Mucosa of descending colon (tissue), 3 donors: ENCODE measurements around the gene SLC37A1. TPM values are rescaled to one million over a fixed set of nuclear protein-coding genes. Genes with fewer than 3 reads are reported as not detected.
A peak's percentile ranks its signal among the peaks of the same experiment; 100 is the strongest.

Experiments used
- ATAC-seq: fragments of 200-7000 bp; cut with Tn5 transposase; one replicate; pipeline ENCODE4 v1.9.1; 2020; ENCODE audit warnings: mild to moderate bottlenecking, moderate library complexity
- DNase-seq, 3 donors: peaks; one replicate each; pipeline ENCODE4 v3.0.0-alpha.2; 2020
- H3K36me3 ChIP-seq: fragments of 200-600 bp; one replicate; pipeline ENCODE4 v1.8.0; 2021; ENCODE audit warnings: low read depth, mild to moderate bottlenecking
- H3K4me1 ChIP-seq: fragments of 200-600 bp; one replicate; pipeline ENCODE4 v1.8.0; 2021; ENCODE audit warnings: low read depth, mild to moderate bottlenecking
- H3K4me3 ChIP-seq: fragments of 200-600 bp; one replicate; pipeline ENCODE4 v1.8.0; 2021; ENCODE audit warnings: mild to moderate bottlenecking
- H3K9me3 ChIP-seq: fragments of 200-600 bp; one replicate; pipeline ENCODE4 v1.8.0; 2021; ENCODE audit warnings: mild to moderate bottlenecking
- intact Hi-C, 2 donors: fragments of 100-400 bp; cut with DNase I in 1 of 2; cut with micrococcal nuclease in 1 of 2; formaldehyde crosslinking; loops; one replicate each; pipeline versions ENCODE4 v1.11.0 to v1.11.1; 2022; cut with DNase I, micrococcal nuclease
- total RNA-seq, 3 donors: library from RNA; stranded (reverse); fragmentation: NEBNext Ultra II Directional in 2 of 3; extraction: Animal tissue kit (Norgen Biotek cat#: 25700) in 2 of 3; gene quantifications; one replicate each; pipeline versions ENCODE4 v1.2.1 to v1.2.4, GENCODE V29; 2021 to 2023
- TF ChIP-seq, protein P1 (sequence below): fragments of 200-600 bp; IDR thresholded peaks from one replicate; pipeline ENCODE4 v1.8.0; 2022; ENCODE audit warnings: antibody characterized with exemption, mild to moderate bottlenecking
- donor health status: DM: no; HTN: no; CAD: no; lungs with moderate emphysema.
- donor health status: DM: no; HTN: no; CAD: no.
- donor health status: DM: no; HTN: yes; CAD: no.

SLC37A1 gene
- total RNA-seq, 3 donors from 2014 or later: 52.3 to 179 (median 92.3) TPM

DNA sequence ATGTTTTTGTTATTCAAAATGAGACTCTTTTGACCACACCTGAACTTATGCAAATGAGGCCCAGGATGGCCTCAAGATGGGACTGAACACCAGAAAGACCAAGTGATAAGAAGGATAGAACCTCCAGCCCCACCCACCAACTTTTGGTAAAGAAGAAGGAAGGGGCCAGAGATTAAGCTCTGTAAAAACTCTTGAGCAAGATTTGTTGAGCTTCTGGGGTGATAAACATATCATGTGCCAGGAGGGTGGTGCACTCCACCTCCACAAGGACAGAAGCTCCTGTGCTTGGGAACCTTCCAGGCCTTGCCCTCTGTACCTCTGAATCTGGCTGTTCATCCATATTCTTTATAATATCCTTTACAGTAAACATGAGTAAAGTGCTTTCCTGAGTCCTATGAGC is 22.9 kb upstream of the SLC37A1 start:
- Histone ChIP-seq H3K36me3 (no peaks in the 10 kb centered on the region), H3K4me1 (peaks cover 17% of the 10 kb centered on the region), H3K9me3 (no peaks in the 10 kb centered on the region), H3K4me3 (no peak overlapping the region)
- intact Hi-C loops: no loop called here
- ATAC-seq: peak; percentile 81
- TF ChIP-seq, protein P1, sequence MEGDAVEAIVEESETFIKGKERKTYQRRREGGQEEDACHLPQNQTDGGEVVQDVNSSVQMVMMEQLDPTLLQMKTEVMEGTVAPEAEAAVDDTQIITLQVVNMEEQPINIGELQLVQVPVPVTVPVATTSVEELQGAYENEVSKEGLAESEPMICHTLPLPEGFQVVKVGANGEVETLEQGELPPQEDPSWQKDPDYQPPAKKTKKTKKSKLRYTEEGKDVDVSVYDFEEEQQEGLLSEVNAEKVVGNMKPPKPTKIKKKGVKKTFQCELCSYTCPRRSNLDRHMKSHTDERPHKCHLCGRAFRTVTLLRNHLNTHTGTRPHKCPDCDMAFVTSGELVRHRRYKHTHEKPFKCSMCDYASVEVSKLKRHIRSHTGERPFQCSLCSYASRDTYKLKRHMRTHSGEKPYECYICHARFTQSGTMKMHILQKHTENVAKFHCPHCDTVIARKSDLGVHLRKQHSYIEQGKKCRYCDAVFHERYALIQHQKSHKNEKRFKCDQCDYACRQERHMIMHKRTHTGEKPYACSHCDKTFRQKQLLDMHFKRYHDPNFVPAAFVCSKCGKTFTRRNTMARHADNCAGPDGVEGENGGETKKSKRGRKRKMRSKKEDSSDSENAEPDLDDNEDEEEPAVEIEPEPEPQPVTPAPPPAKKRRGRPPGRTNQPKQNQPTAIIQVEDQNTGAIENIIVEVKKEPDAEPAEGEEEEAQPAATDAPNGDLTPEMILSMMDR: no peak
- peak in 1 of 3 donors; percentile 65 for DNase-seq

DNA sequence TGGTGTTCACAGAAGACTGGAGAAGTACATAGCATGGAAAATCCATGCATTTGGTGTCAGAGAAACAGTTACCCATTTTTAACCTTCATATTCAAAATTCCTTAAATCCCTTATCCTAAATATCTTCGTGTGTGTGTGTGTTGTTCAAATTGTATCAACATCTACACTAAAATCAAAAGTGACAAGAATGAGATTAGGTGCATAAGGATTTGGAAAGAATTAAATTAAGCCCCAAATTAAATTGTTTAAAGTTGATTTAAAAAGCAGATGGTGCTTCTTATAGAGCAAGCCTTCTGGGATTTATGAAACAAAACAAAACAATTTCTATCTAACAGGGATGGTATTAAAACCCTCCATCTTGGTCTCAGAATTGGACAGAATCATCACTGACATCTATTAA is 22.3 kb upstream of the SLC37A1 start:
- Histone ChIP-seq H3K4me3 (no peak overlapping the region), H3K36me3 (peaks cover 3% of the 10 kb centered on the region), H3K4me1 (peaks cover 20% of the 10 kb centered on the region), H3K9me3 (no peaks in the 10 kb centered on the region)
- no peak for ATAC-seq
- DNase-seq: no peak
- intact Hi-C loops: no loop called here
- TF ChIP-seq, protein P1: no peak

DNA sequence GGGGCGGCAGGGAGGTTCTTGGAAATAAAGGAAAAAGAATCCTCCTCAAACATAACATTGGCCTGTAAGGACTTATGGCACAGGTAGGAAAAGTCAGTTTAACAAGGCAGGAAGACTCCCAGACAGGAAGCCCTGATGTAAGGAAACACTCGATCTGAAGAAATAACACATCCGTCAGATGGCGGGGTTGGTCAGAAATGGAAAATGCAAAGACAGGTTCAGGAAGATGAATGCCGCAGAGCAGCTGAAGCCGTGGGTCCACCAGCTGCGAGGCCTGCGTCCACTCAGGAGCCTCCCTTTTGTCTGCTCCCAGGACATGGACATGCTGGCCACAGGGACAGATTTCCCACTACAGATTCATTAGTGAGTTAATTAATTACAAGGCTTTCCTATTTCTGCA is 21.5 kb upstream of the SLC37A1 start:
- intact Hi-C loops: no loop called here
- H3K36me3 ChIP-seq: peaks cover 3% of the 10 kb centered on the region
- TF ChIP-seq, protein P1: no peak
- peaks cover 24% of the 10 kb centered on the region for H3K4me1 ChIP-seq
- H3K9me3 ChIP-seq: no peaks in the 10 kb centered on the region
- no peak for ATAC-seq
- no peak for DNase-seq
- H3K4me3 ChIP-seq: no peak overlapping the region

DNA sequence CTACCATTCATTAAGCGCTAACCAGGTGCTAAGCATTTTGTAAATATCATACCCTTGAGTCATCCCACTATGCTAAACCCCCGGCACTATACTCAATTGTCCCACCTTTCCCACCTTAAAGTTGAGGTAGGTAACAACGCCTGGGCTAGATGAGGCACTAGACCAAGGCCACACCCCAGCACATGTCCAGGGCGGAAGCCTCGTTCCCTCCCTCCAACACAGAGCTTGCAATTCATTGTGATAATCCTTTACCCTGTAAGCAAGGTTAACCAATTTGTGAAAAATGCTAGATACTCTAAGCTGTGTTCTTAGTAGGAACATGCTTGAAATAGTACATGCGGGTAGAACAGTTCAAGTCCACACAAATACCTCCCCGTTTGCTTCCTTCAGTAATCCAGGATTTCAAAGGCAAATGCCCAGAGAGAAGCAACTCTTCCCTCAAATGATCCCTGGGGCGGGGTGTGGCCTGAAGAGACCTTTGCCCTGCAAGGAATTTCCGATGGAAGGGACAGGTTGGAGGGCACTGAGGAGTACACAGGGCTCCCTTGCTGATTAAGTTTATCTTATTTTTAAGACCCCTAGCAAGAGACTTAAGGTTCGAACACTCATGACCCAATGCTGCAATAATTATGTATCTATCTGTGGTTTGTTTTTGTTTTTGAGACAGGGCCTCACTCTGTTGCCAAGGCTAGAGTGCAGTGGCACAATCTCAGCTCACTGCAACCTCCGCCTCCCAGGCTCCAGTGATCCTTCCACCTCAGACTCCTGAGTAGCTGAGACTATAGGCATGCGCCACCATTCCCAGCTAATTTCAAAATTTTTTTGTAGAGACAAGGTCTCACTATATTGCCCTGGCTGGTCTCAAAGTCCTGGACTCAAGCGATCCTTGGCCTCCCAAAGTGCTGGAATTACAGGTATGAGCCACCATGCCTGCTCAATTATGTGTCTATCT is 20.3 kb upstream of the SLC37A1 start:
- ATAC-seq: peak; percentile 18

DNA sequence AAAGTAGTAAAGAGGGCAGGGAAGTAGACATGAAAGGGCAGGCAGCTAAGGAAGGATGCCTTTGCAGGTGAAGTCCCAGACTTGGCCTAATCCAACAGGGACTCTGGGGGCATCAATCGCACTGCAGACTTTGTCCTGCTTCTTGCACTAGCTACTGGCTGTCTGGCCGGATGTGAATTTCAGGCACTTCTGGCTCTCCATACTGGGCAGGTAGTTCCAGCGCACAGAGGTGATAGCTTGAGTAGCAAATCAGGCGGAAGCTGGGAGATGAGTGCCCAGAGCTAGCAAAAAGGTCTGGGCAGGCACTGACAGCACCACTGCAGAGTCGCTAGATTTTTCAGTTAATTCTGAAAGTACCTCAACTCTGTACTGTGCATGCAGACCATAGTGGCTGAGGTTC is 18.6 kb upstream of the SLC37A1 start:
- DNase-seq (no peak), ATAC-seq (no peak)
- intact Hi-C loops: no loop called here
- H3K9me3 ChIP-seq: no peaks in the 10 kb centered on the region
- peaks cover 3% of the 10 kb centered on the region for H3K36me3 ChIP-seq
- H3K4me3 ChIP-seq: no peak overlapping the region
- H3K4me1 ChIP-seq: peaks cover 24% of the 10 kb centered on the region
- TF ChIP-seq, protein P1: no peak

More for the DNA sequence above, 20.3 kb upstream of the SLC37A1 start:
- DNase-seq: peak in 2 of 3 donors; percentile 78 to 85
- intact Hi-C loops: no loop called here
- no peaks in the 10 kb centered on the region for H3K9me3 ChIP-seq
- H3K4me3 ChIP-seq: no peak overlapping the region
- TF ChIP-seq, protein P1: no peak
- peaks cover 3% of the 10 kb centered on the region for H3K36me3 ChIP-seq
- peaks cover 24% of the 10 kb centered on the region for H3K4me1 ChIP-seq
